Esophagus muscularis mucosa (tissue), 3 donors: Measurements from ENCODE around the gene DIDO1.

Experiments
- CTCF ChIP-seq, 3 experiments: fragments of 200-600 bp in 2 of 3; fragments of 450-650 bp in 1 of 3; sonication (generic) in 2 of 3; IDR thresholded peaks; one replicate each; pipeline ENCODE4 v1.5.1; 2017 to 2019; ENCODE audit warnings: antibody characterized with exemption in 3 of 3, mild to moderate bottlenecking in 2 of 3, moderate library complexity in 1 of 3
- POLR2A ChIP-seq: fragments of 450-650 bp; IDR thresholded peaks from one replicate; pipeline ENCODE4 v1.6.1; 2017; ENCODE audit warnings: antibody characterized with exemption, moderate library complexity, mild to moderate bottlenecking, low read depth

GRCh38 chr20:62835931-62836861 is 90.1 kb downstream of the DIDO1 start:
- no peak for TF ChIP-seq CTCF (IDR thresholded peaks at IDR 0.05)
- TF ChIP-seq POLR2A = no peak
